KG1 (cell line): Measurements from ENCODE around the gene MRPL55.

Experiments
- DNase-seq: peaks from one replicate; lab custom pipeline; 2025; lab: John Stamatoyannopoulos, UW

Gene MRPL55

GRCh38 chr1:228100822-228101613 lies 8.1 kb downstream of the MRPL55 start:
- DNase-seq: no peak

DNA sequence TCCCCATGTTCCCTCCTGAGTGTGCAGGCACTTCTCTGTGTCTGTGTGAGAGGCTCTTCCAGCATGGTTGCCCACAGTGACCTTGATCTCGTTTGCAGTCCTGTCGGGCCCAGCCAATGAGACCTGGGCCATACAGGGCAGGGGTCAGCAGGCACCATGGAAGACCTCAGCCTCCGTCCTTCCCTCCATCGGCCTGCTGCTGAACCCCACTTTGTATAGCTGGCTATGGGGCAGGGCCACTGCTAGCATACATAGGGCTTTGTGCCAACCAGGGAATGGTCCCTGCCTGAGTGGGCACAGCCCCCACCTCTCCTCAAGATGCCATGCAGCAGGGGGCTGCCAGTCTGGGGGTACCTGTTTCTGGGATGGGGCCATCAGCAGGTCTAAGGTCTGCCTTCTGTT lies 9.8 kb downstream of the MRPL55 start:
- no peak for DNase-seq

- DNase-seq: no peak
Observed at GRCh38 chr1:228098323-228098931, 10.7 kb downstream of the MRPL55 start.

- DNase-seq: no peak
Observed at GRCh38 chr1:228097333-228098081, 11.6 kb downstream of the MRPL55 start.

DNA sequence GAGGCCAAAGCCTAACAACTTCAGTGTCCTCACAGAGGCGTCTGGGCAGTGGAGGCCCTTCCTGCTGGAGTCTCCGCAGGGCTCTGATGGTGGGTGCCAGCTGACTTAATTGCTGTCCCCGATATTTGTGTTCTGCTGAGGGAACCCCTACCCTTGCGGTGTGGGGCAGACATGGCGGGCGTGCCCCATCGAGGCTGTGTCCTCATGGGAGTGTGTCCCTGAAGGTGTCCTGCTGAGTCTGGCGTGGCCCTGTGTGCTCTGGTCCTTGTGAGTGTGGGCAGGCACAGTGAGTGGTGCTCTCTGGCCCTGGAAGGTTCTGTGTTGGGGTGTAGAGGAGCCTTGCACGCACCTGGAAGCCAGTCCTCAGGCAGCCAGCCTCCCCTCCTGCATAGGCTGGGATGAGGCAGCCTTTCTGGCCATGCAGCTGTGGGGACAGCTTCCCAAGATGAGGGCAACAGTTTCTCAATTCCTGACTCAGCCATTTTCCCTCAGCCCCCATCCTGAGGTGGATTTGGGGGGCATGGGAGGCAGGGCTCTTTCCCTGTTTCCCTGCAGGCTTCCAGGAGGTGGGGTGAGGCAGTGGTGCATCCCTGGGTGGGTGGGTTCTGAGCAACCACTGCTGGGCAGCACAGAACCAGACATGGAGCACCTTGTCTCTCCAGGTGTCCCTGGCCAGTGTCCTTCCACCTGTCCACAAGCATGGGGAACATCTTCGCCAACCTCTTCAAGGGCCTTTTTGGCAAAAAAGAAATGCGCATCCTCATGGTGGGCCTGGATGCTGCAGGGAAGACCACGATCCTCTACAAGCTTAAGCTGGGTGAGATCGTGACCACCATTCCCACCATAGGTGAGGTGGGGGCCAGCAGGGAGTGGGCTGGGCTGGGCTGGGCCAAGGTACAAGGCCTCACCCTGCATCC lies 12.4 kb downstream of the MRPL55 start:
- no peak for DNase-seq

GRCh38 chr1:228095938-228096337 lies 13.2 kb downstream of the MRPL55 start:
- no peak for DNase-seq

DNA sequence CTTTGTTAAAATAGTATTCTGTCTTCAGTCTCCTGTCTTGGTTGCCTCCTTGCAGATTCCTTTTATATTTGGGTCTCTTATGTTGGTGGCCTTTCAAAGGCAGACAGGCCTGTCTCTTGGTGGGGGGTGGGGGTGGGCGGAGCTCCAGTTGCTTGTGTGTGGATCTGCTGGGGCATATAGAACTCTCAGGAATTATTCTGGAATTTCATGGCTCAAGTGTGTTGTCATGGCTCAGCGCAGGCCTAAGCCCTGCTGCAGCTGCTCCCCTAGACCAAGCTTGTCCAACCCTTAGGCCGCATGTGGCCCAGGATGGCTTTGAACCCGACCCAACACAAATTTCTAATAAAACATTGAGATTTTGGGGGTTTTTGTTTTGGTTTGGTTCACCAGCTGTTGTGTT lies 13.9 kb downstream of the MRPL55 start:
- no peak for DNase-seq

- DNase-seq: no peak
Observed at GRCh38 chr1:228094432-228095016, 14.6 kb downstream of the MRPL55 start.

GRCh38 chr1:228093050-228093906 lies 15.8 kb downstream of the MRPL55 start:
- DNase-seq: no peak

- DNase-seq: no peak
Observed at GRCh38 chr1:228092342-228093049, 16.6 kb downstream of the MRPL55 start.

- no peak for DNase-seq
Observed at GRCh38 chr1:228091084-228091483, 18.0 kb downstream of the MRPL55 start.

- no peak for DNase-seq
Observed at GRCh38 chr1:228090613-228091081, 18.5 kb downstream of the MRPL55 start.

DNA sequence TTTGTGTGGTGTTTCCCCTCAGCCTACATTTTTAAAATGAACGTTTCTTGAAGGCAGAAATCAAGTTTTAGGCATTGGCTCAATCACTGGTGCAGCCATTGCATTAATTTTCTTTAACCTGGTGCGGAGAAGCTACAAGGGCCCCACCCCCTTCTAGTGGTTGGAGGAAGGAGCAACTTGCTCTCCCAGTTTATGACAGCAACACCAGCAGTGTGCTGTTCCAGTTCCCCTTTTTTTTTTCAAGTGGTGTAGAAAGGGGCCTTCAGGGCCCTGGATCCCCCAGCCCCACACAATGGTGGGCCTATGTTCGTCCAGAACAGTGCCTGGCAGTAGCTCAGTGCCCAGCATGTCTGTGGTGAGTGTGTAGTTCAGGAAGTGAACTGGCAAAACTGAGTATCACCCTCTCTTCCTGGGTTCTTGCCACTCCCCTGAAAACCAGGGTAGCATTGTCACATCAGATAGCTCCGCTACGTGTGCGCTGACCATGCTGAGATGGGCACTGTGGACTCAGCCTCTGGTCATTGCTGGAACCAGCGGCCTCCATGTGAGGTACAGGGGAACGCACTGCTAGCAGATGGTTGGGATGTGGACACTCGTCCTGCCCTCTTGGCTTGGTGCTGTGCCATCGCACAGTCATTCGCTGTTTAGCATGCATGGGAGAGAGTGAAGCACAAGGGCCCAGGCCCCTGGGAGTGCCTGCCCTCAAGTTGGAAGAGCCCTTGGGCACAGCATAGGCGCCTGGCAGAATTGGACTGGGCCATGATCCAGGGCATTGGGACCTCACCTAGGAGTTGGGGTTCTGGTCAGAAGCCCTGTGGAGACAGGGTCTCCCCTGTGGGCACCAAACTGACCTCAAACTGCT lies 19.3 kb downstream of the MRPL55 start:
- no peak for DNase-seq

GRCh38 chr1:228088586-228089498 lies 20.3 kb downstream of the MRPL55 start:
- DNase-seq: no peak

- no peak for DNase-seq
Observed at GRCh38 chr1:228087771-228088251, 21.3 kb downstream of the MRPL55 start.

- no peak for DNase-seq
Observed at GRCh38 chr1:228085287-228085951, 23.7 kb downstream of the MRPL55 start.

- DNase-seq: no peak
Observed at GRCh38 chr1:228084797-228085196, 24.3 kb downstream of the MRPL55 start.
